ENCODE data around the gene RASAL2.
"Not testable (repeated sequence)": the region's sequence is repeated elsewhere in the genome, so short reads cannot be mapped to it uniquely, and the experiment has no call there.

The RASAL2 gene

DNA sequence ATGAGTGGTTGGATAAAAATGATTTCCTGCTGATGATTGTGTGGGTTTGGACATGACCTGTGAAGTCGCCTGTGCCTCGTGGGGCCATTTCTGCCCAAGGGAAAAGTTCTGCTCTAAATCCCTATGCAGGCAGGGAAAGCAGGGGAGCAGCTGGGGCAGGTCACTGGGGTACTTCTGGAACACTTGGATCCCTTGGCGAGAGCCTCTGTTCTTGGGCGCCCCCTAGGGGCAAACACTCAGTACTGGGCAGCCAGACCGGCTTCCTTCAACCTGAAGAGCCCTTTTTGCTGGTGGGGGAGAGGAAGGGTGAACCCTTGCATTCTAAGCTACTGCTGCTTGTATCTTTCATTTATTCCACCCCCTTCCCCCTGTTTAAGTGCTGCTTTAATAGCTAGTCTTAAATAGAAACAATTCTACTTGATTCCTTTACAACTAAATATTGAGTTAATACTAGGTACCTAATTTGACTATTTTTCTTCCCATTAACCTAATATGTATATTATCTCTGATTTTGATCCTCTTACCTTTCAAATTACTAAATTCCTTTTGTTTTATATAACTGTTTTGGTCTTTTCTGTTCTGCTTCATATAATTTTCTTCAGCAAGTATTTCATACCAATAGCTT, 407.9 kb downstream of the RASAL2 start:
- no peak overlapping the region for H3K27ac ChIP-seq (ENCODE audit: low read depth, low read length)
- no peaks in the 10 kb centered on the region for H3K9me3 ChIP-seq (ENCODE audit: insufficient read depth, low read length)
- H4K20me1 ChIP-seq (ENCODE audit: low read depth, low read length), result no peaks in the 10 kb centered on the region
- H3K9me2 ChIP-seq (replicated peaks; ENCODE audit: insufficient read depth, low read length), result no peaks in the 10 kb centered on the region
- H3K36me3 ChIP-seq (ENCODE audit: low read length), result no peaks in the 10 kb centered on the region
- no peak overlapping the region for H3K4me3 ChIP-seq (ENCODE audit: insufficient read depth, low read length, poor library complexity, severe bottlenecking)
- no peak overlapping the region for H3K9ac ChIP-seq (ENCODE audit: low read length)
- H3K27me3 ChIP-seq (ENCODE audit: low read length), result no peaks in the 10 kb centered on the region
- H3F3A ChIP-seq (ENCODE audit: insufficient read depth), result no peaks in the 10 kb centered on the region
- H3K79me2 ChIP-seq (ENCODE audit: insufficient read depth, low read length), result no peaks in the 10 kb centered on the region
- no peak overlapping the region for H2AFZ ChIP-seq (ENCODE audit: low read depth, low read length, severe bottlenecking)
- TF ChIP-seq, protein P1, sequence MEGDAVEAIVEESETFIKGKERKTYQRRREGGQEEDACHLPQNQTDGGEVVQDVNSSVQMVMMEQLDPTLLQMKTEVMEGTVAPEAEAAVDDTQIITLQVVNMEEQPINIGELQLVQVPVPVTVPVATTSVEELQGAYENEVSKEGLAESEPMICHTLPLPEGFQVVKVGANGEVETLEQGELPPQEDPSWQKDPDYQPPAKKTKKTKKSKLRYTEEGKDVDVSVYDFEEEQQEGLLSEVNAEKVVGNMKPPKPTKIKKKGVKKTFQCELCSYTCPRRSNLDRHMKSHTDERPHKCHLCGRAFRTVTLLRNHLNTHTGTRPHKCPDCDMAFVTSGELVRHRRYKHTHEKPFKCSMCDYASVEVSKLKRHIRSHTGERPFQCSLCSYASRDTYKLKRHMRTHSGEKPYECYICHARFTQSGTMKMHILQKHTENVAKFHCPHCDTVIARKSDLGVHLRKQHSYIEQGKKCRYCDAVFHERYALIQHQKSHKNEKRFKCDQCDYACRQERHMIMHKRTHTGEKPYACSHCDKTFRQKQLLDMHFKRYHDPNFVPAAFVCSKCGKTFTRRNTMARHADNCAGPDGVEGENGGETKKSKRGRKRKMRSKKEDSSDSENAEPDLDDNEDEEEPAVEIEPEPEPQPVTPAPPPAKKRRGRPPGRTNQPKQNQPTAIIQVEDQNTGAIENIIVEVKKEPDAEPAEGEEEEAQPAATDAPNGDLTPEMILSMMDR (IDR thresholded peaks at IDR 0.05; ENCODE audit: insufficient read depth, low read length, poor library complexity, severe bottlenecking), result peak; percentile 89
- no peak for TF ChIP-seq EZH2phosphoT487 (conservative IDR thresholded peaks at IDR 0.05; ENCODE audit: low read length)
- H3K4me2 ChIP-seq (ENCODE audit: low read depth, low read length, poor library complexity, severe bottlenecking), result no peak overlapping the region

DNA sequence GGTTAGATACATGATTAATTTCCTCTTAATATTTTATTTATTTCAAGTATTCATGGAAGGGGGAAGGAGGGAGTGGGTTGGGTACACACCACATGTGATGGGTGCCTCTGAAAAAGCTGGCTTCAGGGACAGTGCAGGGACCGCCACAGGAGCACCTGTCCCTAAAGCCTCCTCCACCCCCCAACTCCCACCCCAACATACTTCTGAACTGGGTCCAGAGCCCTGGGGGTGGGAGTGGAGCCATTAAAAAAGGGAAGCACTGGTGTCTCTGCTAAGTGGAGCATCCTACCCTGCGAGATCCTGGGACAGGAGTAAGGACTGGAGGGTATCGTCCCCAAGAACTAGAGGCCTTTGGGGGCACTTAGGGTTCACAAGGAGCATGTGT, 408.4 kb downstream of the RASAL2 start:
- TF ChIP-seq, protein P1 (IDR thresholded peaks at IDR 0.05; ENCODE audit: insufficient read depth, low read length, poor library complexity, severe bottlenecking), result no peak
- no peaks in the 10 kb centered on the region for H3K36me3 ChIP-seq (ENCODE audit: low read length)
- H3K9me2 ChIP-seq (replicated peaks; ENCODE audit: insufficient read depth, low read length), result no peaks in the 10 kb centered on the region
- no peak overlapping the region for H3K4me2 ChIP-seq (ENCODE audit: low read depth, low read length, poor library complexity, severe bottlenecking)
- H3F3A ChIP-seq (ENCODE audit: insufficient read depth), result no peaks in the 10 kb centered on the region
- no peak overlapping the region for H2AFZ ChIP-seq (ENCODE audit: low read depth, low read length, severe bottlenecking)
- H3K27me3 ChIP-seq (ENCODE audit: low read length), result no peaks in the 10 kb centered on the region
- no peaks in the 10 kb centered on the region for H4K20me1 ChIP-seq (ENCODE audit: low read depth, low read length)
- no peak overlapping the region for H3K4me3 ChIP-seq (ENCODE audit: insufficient read depth, low read length, poor library complexity, severe bottlenecking)
- no peak overlapping the region for H3K9ac ChIP-seq (ENCODE audit: low read length)
- H3K27ac ChIP-seq (ENCODE audit: low read depth, low read length), result no peak overlapping the region
- no peaks in the 10 kb centered on the region for H3K79me2 ChIP-seq (ENCODE audit: insufficient read depth, low read length)
- H3K9me3 ChIP-seq (ENCODE audit: insufficient read depth, low read length), result no peaks in the 10 kb centered on the region

DNA sequence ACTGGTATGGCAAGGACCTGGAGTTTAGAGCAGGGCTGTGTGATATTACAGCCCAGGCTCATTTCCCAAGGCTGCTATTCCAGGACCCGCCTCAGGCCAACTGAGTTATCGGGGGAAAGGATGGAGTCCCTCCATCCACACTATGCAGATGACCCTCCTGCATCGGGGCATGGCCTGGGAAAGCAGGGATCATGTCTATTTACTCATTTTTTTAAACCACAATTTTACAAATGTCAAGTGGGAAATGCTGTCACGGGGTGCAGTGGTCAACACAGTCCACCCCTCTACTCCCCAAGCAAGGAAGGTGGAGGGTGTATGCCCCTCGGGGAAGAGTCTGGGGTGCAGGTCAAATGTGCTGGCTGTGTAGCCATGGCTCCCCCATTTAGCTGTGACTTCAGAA, 409.0 kb downstream of the RASAL2 start:
- Histone ChIP-seq H3K27me3 (ENCODE audit: low read length) (no peaks in the 10 kb centered on the region), H3K79me2 (ENCODE audit: insufficient read depth, low read length) (no peaks in the 10 kb centered on the region), H3F3A (ENCODE audit: insufficient read depth) (no peaks in the 10 kb centered on the region), H3K9me2 (replicated peaks; ENCODE audit: insufficient read depth, low read length) (no peaks in the 10 kb centered on the region), H2AFZ (ENCODE audit: low read depth, low read length, severe bottlenecking) (no peak overlapping the region), H3K9me3 (ENCODE audit: insufficient read depth, low read length) (no peaks in the 10 kb centered on the region), H3K4me2 (ENCODE audit: low read depth, low read length, poor library complexity, severe bottlenecking) (no peak overlapping the region), H4K20me1 (ENCODE audit: low read depth, low read length) (no peaks in the 10 kb centered on the region), H3K36me3 (ENCODE audit: low read length) (no peaks in the 10 kb centered on the region), H3K9ac (ENCODE audit: low read length) (no peak overlapping the region), H3K27ac (ENCODE audit: low read depth, low read length) (no peak overlapping the region), H3K4me3 (ENCODE audit: insufficient read depth, low read length, poor library complexity, severe bottlenecking) (no peak overlapping the region)
- no peak for TF ChIP-seq EZH2phosphoT487 (conservative IDR thresholded peaks at IDR 0.05; ENCODE audit: low read length)
- TF ChIP-seq, protein P1 (IDR thresholded peaks at IDR 0.05; ENCODE audit: insufficient read depth, low read length, poor library complexity, severe bottlenecking), result no peak

DNA sequence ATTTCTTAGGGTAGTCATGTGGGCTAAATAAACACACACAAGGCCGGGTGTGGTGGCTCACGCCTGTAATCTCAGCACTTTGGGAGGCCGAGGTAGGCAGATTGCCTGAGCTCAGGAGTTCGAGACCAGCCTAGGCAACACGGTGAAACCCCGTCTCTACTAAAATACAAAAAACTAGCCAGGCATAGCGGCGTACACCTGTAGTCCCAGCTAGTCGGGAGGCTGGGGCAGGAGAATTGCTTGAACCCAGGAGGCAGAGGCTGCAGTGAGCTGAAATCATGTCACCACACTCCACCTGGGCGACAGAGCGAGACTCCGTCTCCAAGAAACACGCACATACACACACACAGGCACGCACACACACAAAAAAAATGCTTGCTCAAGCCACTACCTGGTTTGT, 409.4 kb downstream of the RASAL2 start:
- not testable (repeated sequence) for H3K27ac ChIP-seq (ENCODE audit: low read depth, low read length); H3K4me2 ChIP-seq (ENCODE audit: low read depth, low read length, poor library complexity, severe bottlenecking); H3K9ac ChIP-seq (ENCODE audit: low read length); H3K27me3 ChIP-seq (ENCODE audit: low read length); H3K79me2 ChIP-seq (ENCODE audit: insufficient read depth, low read length); H3K4me3 ChIP-seq (ENCODE audit: insufficient read depth, low read length, poor library complexity, severe bottlenecking); H3F3A ChIP-seq (ENCODE audit: insufficient read depth); H3K36me3 ChIP-seq (ENCODE audit: low read length); H4K20me1 ChIP-seq (ENCODE audit: low read depth, low read length); H2AFZ ChIP-seq (ENCODE audit: low read depth, low read length, severe bottlenecking); H3K9me3 ChIP-seq (ENCODE audit: insufficient read depth, low read length); H3K9me2 ChIP-seq (replicated peaks; ENCODE audit: insufficient read depth, low read length)
